ENCODE results near the gene RBM33.

Gene RBM33

DNA sequence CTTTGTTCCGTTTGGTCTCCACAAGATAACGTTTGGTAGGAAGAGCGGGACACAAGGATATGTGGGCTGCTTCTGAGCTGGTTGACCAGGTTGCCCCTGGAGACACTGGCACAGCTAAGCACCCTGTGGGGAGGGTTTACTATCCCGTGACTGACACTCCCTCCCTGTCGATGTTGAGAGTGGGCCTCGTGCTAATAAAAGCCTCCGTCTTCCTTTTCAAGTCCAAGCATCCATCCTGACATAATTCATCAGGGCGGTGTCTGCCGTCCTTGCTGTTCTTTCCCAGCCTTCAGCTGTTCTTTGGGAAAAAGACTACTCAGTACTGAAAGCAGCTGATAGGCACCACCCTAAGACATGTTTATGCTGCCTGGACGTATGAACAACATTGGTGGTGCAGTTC lies 118.2 kb downstream of the RBM33 start:
- no peak overlapping the region for H3K4me3 ChIP-seq (ENCODE audit: low read length)
- peaks cover 11% of the 10 kb centered on the region; the same call in 1 of the 2 replicates for H3F3A ChIP-seq (ENCODE audit: insufficient read depth, low read length)
- no peak overlapping the region for H3K27ac ChIP-seq (ENCODE audit: low read length)
- no peaks in the 10 kb centered on the region for H3K9me2 ChIP-seq (replicated peaks; ENCODE audit: insufficient read depth, low read length)
- no peaks in the 10 kb centered on the region for H3K27me3 ChIP-seq (replicated peaks; ENCODE audit: insufficient read depth, low read length)
- H3K9ac ChIP-seq (ENCODE audit: low read length): no peak overlapping the region
- TF ChIP-seq EZH2phosphoT487 (IDR thresholded peaks at IDR 0.05; ENCODE audit: low read length) (no peak), EZH2 (optimal IDR thresholded peaks at IDR 0.05; ENCODE audit: low read depth, low read length) (no peak)
- TF ChIP-seq, protein P1, sequence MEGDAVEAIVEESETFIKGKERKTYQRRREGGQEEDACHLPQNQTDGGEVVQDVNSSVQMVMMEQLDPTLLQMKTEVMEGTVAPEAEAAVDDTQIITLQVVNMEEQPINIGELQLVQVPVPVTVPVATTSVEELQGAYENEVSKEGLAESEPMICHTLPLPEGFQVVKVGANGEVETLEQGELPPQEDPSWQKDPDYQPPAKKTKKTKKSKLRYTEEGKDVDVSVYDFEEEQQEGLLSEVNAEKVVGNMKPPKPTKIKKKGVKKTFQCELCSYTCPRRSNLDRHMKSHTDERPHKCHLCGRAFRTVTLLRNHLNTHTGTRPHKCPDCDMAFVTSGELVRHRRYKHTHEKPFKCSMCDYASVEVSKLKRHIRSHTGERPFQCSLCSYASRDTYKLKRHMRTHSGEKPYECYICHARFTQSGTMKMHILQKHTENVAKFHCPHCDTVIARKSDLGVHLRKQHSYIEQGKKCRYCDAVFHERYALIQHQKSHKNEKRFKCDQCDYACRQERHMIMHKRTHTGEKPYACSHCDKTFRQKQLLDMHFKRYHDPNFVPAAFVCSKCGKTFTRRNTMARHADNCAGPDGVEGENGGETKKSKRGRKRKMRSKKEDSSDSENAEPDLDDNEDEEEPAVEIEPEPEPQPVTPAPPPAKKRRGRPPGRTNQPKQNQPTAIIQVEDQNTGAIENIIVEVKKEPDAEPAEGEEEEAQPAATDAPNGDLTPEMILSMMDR (IDR thresholded peaks at IDR 0.05; ENCODE audit: low read length): no peak
- peaks cover 8% of the 10 kb centered on the region for H3K36me3 ChIP-seq (replicated peaks; ENCODE audit: insufficient read depth, low read length)
- no peak for DNase-seq
- no peaks in the 10 kb centered on the region for H4K20me1 ChIP-seq (ENCODE audit: insufficient read depth, low read length)
- H3K79me2 ChIP-seq (ENCODE audit: low read length): peaks cover 79% of the 10 kb centered on the region
- H3K9me3 ChIP-seq (replicated peaks; ENCODE audit: insufficient read depth, low read length): no peaks in the 10 kb centered on the region
- H3K4me2 ChIP-seq (ENCODE audit: low read depth, low read length): no peak overlapping the region
- H3K4me1 ChIP-seq (ENCODE audit: low read length): no peaks in the 10 kb centered on the region
- no peak overlapping the region for H2AFZ ChIP-seq (ENCODE audit: low read length)

DNA sequence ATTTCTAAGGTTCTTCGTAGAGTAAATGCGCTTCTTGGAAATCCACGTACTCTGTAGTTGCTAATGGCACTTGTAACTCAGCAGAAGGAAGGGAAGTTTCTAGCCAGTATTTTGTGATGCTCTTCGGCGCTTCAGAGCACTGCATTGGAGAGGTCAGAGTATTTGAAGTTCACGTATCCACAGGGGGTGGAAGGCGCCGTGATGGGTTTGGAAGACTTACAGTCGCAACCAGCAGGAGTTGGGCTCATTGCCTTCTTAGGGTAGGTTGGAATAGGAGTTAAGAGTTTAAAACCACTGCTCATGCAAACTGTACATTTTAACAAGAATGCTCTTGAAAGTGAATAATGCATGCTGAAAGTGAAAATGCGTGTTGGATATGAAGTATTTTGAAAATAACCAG lies 118.7 kb downstream of the RBM33 start:
- no peak overlapping the region for H3K9ac ChIP-seq (ENCODE audit: low read length)
- TF ChIP-seq EZH2phosphoT487 (IDR thresholded peaks at IDR 0.05; ENCODE audit: low read length): no peak
- TF ChIP-seq, protein P1 (IDR thresholded peaks at IDR 0.05; ENCODE audit: low read length): no peak
- TF ChIP-seq EZH2 (optimal IDR thresholded peaks at IDR 0.05; ENCODE audit: low read depth, low read length): no peak
- no peaks in the 10 kb centered on the region; the same call in 1 of the 2 replicates for H4K20me1 ChIP-seq (ENCODE audit: insufficient read depth, low read length)
- no peaks in the 10 kb centered on the region for H3K9me3 ChIP-seq (replicated peaks; ENCODE audit: insufficient read depth, low read length)
- no peak overlapping the region for H3K4me3 ChIP-seq (ENCODE audit: low read length)
- H3K4me2 ChIP-seq (ENCODE audit: low read depth, low read length): no peak overlapping the region
- no peaks in the 10 kb centered on the region for H3K27me3 ChIP-seq (replicated peaks; ENCODE audit: insufficient read depth, low read length)
- H3K79me2 ChIP-seq (ENCODE audit: low read length): peaks cover 78% of the 10 kb centered on the region
- H3K27ac ChIP-seq (ENCODE audit: low read length): no peak overlapping the region
- H3F3A ChIP-seq (ENCODE audit: insufficient read depth, low read length): peaks cover 15% of the 10 kb centered on the region; the same call in 1 of the 2 replicates
- no peak for DNase-seq
- H2AFZ ChIP-seq (ENCODE audit: low read length): no peak overlapping the region
- H3K9me2 ChIP-seq (replicated peaks; ENCODE audit: insufficient read depth, low read length): no peaks in the 10 kb centered on the region
- H3K36me3 ChIP-seq (replicated peaks; ENCODE audit: insufficient read depth, low read length): peaks cover 8% of the 10 kb centered on the region
- H3K4me1 ChIP-seq (ENCODE audit: low read length): no peaks in the 10 kb centered on the region

DNA sequence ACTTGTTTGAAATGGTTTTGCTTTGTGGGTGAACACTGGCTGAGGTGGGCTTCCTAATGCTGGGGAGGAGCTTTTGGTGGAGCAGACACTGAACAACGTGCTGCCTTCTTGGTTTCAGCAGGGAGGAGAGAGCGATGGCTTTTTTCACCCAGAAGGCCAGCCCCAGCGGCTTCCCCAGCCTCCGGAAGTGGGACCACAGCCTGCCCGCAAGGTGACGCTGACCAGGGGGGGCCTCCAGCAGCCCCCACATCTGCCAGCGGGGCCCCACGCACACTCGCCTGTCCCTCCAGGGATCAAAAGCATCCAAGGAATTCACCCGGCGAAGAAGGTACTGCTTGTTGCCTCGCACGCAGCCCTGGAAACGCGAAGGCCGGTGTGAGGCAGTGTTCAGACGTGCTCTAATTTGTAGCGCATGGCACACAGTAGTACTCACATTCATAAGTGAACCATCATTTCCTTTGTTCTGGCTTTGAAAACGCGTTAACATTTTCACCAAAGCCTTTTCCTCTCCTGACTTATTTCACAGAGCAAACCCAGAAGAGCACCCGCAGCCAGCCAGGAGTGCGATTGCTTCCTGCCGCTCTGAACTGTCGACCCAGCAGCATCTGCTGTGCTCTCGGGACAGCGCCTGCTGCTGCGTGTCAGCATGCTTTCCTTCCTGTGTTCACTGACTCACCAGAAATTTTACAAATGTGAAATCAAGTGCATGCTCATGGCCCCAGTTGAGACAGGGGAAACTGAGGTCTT lies 119.4 kb downstream of the RBM33 start:
- Histone ChIP-seq H3K9me2 (replicated peaks; ENCODE audit: insufficient read depth, low read length) (no peaks in the 10 kb centered on the region), H3F3A (ENCODE audit: insufficient read depth, low read length) (peaks cover 15% of the 10 kb centered on the region; the same call in 1 of the 2 replicates), H3K36me3 (replicated peaks; ENCODE audit: insufficient read depth, low read length) (peaks cover 9% of the 10 kb centered on the region), H3K27ac (ENCODE audit: low read length) (no peak overlapping the region), H3K4me1 (ENCODE audit: low read length) (no peaks in the 10 kb centered on the region), H3K9me3 (replicated peaks; ENCODE audit: insufficient read depth, low read length) (no peaks in the 10 kb centered on the region), H2AFZ (ENCODE audit: low read length) (no peak overlapping the region), H3K4me3 (ENCODE audit: low read length) (no peak overlapping the region), H3K4me2 (ENCODE audit: low read depth, low read length) (no peak overlapping the region), H3K9ac (ENCODE audit: low read length) (no peak overlapping the region), H3K79me2 (ENCODE audit: low read length) (peaks cover 72% of the 10 kb centered on the region), H3K27me3 (replicated peaks; ENCODE audit: insufficient read depth, low read length) (no peaks in the 10 kb centered on the region), H4K20me1 (ENCODE audit: insufficient read depth, low read length) (no peaks in the 10 kb centered on the region; the same call in 1 of the 2 replicates)
- DNase-seq: no peak
- TF ChIP-seq EZH2phosphoT487 (IDR thresholded peaks at IDR 0.05; ENCODE audit: low read length) (no peak), EZH2 (optimal IDR thresholded peaks at IDR 0.05; ENCODE audit: low read depth, low read length) (no peak)
- TF ChIP-seq, protein P1 (IDR thresholded peaks at IDR 0.05; ENCODE audit: low read length): no peak
